Occipital lobe (tissue), 2 donors: ENCODE data around the gene ALG12. TPM values are rescaled to one million over a fixed set of nuclear protein-coding genes. Genes with fewer than 3 reads are reported as not detected.
A peak's percentile ranks its signal among the peaks of the same experiment; 100 is the strongest.

Experiments
- DNase-seq: peaks from one replicate; lab custom pipeline; 2025; lab: John Stamatoyannopoulos, UW
- total RNA-seq: library from RNA; depleted of rRNA; stranded (reverse); fragments of >200 nt; gene quantifications from one replicate; pipeline ENCODE4 v1.2.3, GENCODE V29; 2014

The ALG12 gene
- total RNA-seq, 1 donor from 2014 or later: 11.7 TPM

DNA sequence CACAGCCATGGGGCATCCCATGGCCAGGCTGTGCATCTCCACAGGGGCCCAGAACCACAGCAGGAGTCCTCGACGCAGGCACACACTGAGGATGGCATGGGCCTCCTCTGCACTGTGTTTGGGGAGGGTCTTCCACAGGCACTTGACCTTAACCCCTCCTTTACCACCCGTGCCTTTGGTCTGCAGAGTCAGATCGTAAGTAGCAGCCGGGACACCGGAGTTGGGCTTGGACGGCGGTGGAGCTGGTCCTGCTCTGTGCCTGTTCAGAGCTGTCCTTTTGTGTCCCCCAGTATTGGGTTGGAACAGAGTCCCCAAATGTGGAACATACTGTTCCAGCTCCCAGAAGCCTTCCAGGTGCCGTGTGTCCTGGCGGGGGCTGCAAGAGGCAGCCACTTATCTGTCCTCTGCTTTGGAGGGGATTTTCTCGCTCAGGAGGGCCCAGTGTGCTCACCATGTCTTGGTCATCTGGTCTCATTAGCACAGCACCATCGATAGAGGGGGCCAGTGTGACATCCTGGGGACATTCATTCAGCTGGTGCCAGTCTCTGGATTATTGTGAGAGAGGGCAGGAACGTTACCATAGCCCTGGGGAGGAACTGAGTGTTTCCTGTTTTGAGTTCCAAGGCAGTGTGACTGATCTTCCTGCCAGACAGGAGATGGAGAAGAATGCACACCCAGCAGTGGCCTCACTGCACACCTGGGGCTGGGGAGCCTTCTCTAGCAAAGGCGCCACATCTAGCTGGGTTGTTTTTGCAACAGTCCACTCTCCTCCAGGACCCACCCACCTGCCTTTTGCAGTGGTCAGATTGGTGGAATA lies 12.6 kb upstream of the ALG12 start:
- DNase-seq: peak; percentile 60

DNA sequence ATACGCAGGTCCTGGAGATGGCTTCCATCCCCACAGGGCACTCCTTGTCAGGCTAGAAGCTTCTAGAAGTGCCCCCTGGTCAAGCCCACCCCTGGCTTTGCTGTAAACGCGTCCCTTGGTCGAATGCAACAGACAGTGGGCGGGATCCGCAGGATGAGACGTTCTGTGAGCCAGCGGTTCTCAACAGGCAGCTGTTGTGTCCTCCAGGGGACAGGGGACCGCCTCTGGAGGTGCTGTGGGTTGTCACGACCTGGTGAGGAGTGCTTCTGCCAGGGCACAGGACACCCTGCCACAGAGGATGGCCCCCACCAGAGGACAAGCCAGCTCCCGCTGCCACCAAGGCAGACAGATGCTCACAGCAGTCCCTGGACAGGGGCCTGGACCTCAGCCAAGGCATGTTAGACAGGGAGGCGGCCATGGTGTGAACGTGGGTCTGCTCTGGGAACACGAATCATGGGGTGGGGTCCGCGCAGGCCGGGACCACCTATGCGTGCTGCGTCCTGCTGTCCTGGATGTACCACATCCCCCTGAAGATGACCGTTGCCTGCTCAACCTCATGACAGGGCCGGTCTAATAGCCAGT lies 11.8 kb upstream of the ALG12 start:
- DNase-seq: no peak

DNA sequence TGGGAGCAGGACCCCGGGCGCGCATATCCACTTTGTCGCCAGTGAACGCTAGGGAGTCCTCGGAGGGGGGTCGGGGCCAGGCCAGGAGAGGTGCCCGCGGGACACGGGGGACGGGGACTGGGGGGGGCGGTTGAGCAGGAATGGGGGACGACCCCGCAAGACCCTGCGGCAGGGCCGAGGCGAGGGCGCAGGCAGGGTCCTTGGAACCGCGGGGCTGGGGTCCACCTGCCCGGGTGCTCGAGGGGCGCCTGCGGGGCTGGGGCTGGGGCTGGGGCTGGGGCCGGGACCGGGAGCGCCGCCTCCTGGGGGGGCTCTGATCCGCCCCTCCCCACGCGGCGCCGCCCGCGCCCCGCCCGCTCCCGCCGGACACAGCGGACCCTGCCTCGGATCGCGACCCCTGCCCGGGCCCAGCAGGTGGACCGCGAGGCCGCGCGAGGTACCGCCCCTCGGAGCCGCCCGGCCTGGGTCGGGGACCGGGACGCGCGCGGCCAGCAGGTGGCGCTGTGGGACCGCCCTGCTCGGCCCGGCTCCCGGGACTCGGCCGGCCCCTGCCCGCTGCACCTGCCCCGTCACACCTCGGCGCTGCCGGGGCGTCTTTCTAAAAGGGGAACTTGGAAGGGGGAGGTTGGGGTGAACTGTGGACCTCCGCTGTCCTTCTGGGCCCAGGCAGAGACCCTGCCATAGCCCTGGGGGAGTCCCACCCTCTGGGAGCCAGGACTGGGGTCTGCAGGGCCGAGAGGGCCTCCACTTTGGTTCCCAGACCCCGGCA lies 11.2 kb upstream of the ALG12 start:
- DNase-seq: no peak

DNA sequence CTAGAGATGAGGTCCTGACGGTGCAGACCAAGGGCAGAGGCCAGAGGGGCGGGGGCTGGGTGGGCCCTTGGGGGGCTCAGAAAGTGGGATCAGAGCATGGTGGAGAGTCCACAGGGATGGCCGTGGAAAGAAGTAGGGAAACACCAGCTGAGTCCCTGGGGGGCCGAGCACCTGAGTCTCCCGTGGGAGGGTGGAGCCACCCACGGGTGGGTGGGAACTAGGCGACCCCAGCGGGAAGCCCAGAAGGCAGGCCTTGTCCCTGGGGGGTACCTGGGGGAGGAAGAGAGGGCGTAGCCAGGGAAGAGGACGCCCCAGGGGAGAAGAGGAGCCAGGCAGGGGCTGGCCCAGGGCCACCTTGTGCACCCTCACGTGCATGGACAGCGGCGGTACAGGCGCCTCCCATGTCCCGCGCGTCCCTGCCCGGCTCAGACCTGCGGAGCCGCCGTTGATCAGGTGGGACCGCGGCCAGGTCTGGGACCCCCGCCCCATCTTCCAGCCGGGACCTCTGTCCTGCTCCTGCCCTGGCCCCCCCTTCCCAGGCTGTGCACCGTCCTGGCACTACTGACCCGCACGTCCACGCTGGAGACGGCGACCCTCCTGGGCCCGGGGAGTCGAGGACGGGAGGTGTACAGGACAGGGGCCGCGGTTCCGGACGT lies 10.4 kb upstream of the ALG12 start:
- no peak for DNase-seq

DNA sequence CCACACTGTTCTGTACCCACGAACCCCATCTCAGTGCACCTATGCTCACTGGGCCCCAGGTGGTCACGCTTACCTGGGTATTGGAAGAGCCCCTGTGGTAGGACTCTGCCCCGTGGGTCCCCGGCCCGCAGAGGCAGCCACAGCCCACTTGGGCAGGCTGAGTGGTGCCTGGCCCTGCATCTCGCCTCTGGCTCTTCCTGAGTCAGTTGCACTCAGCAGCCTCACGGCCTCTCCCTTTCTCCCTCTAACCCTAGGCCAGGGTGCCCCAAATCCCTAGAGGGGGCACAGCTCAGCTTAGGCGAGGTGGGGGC lies 9.9 kb upstream of the ALG12 start:
- DNase-seq: no peak

DNA sequence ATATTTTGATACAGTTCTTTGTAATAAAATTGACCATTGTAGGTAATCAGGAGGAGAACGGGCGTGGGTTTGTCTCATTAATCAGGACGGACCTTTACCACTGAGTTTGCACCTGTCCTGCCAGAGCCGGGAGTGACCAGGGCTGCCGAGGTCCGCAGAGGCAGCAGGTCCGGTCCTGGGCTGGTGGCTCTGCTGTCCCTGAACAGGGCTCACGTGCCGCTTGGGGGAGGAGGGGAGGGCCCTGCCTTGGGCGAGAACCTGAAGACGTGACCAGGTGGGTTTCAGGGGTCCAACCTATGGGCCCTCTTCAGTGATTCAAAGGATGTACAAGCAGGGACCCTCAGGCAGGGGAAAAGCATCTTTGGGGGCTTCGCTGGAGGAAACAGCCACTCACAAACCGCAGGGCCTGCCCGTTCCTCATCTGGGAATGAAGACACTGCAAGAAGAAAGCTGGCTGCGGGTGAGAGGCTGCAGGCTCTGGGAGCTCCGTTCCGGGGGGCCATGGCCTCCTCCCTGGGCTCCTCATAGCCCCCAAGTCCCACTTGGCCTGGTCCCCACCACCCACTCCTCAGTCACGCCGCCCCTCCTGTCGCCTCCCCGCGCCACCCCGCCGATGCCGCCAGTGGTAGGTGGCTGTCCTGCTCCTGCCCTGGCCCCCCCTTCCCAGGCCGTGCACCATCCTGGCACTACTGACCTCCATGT lies 9.4 kb upstream of the ALG12 start:
- DNase-seq: no peak

DNA sequence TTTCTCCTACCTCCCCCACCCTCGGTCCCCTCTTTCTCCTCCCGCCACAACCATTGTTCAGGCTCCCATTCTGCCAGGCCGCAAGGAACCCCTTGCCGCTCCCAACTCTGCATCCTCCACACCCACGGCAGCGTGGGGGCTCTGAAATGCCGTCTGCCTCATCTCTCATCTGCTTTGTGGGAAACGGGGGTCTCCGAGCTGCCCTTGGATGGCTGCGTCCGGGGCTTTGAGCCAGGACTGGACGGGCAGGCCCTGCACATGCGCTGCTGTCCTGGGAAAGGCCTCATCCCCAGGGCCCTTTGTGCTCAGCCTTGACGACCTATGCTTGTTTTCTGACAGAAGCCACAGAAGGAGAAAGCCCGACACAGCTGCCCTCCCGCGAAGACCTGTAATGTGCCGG lies 8.7 kb upstream of the ALG12 start:
- no peak for DNase-seq

DNA sequence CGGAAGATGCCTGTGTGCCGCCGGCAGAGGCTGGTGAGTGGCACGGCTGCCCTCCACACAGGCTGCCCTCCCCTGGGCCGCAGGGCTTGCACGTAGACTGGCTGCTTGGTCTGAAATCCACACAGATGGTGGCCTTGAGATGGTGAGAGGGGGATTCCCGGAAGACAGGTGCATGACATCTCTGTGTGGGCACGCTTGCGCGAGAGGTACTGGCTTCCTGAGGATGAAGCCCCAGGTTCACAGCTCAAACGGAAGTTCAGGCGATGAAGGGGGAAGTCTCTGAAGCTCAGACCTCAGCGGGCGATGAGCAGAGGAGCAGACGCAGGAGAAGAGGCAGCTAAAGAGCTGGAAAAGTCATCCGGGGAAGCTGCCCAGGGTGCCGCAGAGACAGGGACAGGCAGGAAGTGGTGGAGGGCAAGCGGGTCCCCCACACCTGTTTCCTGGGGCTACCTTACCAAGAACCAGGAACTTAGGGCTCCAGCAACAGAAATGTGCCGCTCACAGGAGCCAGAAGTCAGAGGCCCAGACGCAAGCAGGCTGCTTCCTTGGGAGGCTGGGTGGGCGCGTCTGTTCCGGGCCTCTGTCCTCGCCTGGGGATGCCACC lies 7.4 kb upstream of the ALG12 start:
- DNase-seq: no peak

DNA sequence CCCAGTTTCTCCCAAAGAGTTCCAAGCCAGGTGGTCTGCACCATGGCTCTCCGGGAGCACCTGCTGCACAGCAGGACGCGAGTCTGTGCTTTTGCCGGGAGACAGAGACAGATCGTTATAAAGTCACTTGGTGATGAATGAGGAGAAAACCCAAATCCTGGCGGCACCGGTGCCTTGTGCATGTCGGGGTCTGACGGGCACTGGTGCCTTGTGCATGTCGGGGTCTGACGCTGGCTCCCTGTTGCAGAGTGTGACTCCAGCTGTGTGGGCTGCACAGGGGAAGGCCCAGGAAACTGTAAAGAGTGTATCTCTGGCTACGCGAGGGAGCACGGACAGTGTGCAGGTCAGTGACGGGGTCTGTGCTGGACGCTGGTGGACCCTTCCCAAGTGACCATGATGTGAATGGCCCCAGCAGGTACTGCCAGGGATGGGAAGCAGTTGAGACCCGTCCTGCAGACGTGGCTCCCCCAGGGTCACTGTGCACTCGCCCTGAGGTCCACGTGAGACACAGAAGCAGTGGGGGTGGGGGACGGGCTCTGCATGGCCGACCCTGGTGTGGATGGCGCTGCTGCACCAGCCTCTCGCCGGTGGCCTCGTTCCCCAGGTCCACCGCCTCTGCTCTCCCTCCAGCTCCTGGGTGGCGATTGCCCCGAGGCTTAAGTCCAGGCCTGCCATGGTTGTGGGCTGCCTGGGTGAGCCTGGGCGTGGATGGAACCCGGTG lies 6.0 kb upstream of the ALG12 start:
- DNase-seq: no peak

DNA sequence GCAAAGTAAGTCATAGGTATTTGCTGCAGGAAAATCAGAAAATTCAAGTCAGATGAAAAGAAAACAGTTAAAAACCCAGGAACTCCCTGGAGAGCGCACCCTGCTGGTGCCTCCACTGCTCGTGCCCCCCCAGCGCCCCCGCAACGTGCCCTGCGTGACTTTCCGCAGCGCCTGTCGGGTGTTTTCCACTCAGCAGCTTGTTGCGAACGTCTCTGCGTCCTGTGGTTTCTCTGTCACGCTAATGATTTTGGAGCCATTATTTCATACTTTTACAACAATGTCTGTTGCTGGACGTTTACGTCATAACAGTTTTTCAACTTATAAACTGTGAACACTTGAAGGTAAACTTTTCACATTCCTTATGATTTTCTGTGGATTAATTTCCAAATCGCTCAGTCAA lies 5.2 kb upstream of the ALG12 start:
- DNase-seq: no peak

DNA sequence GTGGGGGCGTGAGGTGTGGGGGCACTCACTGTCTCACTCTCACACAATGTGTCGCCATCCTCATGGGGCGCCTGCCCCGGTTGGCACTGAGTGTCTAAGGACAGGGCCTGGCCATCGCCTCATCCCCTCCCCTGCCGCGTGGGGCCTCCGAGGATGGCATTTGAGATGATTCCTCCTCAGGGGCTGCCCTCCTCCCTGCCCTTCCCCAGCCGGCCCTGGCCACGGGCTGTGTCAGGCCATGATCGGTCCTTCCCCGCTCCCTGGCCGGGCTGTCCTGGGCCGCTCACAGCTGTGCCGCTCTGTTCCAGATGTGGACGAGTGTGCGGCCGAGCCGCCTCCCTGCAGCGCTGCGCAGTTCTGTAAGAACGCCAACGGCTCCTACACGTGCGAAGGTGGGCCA lies 4.7 kb upstream of the ALG12 start:
- no peak for DNase-seq

DNA sequence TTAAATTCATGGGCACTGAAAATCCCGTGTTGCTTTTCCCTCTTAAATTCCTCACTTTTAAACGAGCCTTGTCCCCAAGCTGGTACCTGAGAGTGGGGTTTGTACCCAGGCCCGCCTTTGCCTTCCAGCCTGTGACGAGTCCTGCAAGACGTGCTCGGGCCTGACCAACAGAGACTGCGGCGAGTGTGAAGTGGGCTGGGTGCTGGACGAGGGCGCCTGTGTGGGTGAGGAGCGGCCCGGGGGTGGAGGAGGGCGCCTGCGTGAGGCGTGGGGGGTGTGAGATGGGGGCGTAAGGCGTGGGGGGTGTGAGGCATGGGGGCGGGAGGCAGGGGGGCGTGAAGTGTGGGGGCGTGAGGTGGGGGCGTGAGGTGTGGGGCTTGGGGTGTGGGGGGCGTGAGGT lies 4.2 kb upstream of the ALG12 start:
- no peak for DNase-seq

DNA sequence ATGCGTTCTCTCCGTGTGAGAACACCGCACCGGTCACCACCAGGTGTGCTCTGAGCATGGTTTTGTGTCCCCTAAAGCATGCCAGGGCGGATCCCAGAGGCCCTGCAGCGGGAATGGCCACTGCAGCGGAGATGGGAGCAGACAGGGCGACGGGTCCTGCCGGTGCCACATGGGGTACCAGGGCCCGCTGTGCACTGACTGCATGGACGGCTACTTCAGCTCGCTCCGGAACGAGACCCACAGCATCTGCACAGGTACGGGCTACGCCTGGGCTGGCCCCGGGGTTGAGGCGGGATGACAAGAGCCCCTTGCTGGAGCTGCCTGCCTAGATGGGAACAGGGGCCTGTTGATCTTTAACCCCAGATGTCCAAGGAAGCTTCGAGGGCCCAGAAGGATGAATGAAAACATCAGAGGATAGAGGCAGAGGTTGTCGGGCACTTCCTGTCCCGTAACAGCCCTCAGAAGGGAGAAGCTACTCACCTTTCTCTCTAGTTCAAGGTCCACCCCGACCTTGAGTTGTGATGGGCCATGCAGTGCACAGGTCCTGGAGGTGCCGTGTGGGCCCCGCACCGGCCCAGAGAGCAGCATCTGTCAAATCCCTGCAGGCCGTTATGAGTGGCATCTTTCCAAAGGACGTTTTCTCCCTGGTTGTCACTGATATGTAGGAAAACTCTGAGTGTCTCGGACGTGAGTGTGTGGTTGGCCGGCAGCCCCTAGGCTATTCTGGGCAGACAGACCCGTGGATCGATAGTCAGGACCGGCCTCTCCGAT lies 3.5 kb upstream of the ALG12 start:
- DNase-seq: no peak

DNA sequence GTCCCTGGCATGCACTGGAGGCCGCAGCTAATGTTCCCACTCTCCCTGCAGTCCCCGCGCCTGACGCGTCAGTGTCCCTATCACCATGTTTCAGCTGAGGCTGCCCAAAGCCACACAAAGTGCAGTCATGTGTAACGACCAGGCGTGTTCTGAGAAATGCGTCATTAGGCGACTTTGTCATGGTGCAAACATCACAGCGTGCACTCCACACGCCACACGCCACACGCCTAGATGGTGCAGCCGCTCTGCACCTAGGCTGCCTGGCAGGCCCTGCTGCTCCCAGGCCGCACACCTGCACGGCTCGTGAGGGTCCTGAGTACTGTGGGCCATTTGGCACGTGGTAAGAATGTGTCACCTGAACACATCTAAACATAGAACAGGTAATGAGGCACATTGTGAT lies 2.6 kb upstream of the ALG12 start:
- DNase-seq: no peak

DNA sequence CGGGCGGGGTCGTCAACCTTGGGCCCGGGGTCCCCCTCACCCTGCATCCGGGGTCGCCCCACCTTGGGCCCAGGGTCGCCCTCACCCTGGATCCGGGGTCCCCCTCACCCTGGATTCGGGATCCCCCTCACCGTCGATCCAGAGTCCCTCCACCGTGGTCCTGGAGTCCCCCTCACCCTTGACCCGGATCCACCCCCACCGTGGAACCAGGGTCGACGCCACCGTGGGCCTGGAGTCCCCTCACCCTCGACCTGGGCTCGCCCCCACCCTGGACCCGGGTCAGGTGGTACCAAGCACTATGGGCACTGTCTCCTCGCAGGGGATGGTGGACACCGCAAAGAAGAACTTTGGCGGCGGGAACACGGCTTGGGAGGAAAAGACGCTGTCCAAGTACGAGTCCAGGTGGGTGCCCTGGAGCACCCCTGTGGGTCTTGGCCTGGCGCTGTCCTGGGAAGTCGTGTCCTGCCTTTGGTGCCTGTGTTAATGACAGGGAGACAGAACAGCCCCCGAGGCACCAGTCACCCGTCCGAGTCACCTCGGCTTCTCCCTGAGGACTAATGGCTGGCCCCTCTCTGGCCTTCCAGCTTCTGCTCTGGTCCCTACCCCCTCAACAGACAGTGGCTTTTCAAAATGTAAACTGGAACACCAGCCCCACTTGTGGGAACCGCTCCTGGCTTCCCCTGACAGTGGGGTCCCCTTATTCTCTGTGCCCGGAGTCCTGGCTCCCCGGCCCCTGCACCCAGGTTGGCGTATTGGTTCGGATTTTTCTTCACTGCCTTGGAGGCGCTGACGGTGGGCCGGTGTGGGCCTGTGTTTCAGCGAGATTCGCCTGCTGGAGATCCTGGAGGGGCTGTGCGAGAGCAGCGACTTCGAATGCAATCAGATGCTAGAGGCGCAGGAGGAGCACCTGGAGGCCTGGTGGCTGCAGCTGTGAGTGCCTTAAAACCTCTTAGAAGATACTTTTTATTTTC lies 958 bp upstream of the ALG12 start:
- no peak for DNase-seq

DNA sequence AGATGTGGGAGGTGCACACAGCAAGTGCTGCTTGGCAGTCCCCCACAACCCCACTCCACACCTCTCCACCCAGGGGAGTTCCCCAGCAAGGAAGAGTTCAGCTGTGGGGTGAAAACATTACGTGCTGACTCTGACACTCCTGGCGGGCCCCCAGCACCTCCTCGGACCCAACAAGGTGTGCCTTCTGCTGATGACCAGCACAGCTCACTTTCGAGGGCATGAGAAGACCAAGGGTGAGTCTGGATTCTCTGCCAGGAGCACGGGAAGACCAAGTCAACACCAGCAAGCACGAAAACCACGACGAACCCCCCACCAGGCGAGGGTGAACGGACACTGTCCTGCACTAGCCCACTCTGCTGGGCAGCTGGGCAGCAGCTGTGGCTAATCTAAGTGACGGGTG lies 1.4 kb downstream of the ALG12 start:
- no peak for DNase-seq

DNA sequence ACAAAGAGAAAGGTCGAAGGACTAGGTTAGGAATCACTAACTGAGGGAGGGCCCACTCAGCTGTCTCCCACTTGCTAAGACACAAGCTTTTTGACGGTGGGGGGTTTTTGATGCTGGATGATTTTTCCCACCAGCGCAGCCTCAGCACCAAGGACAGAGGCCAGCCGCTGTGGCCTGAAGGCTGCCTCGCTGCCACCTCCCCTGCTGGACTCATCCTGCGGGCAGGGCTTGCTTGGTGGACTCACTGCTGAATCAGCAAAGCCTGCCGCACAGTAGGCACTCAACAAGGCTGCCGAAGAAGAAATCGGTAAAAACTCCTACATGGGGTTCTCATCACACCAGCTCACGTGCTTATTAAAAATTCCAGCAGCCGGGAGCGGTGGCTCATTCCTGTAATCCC lies 2.6 kb downstream of the ALG12 start:
- DNase-seq: no peak

DNA sequence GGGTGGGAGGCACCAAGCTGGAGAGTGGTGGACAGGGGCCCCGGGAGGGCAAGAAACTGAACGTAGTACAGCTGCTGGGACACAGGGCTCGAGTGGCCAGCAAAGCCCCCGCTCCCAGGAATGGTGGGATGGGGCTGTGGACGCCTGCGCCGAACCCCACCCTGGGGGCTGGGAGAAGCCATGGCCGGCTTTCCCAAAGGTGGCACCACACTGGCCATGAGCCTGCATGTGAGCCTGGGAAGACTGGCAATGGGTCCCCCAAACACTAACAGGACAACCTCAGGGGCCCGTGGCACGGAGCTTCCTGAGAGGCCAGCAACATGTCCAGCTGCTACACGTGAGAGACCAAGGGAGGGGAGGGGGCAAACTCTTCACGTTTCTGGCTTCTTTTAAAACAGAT lies 4.0 kb downstream of the ALG12 start:
- DNase-seq: no peak

DNA sequence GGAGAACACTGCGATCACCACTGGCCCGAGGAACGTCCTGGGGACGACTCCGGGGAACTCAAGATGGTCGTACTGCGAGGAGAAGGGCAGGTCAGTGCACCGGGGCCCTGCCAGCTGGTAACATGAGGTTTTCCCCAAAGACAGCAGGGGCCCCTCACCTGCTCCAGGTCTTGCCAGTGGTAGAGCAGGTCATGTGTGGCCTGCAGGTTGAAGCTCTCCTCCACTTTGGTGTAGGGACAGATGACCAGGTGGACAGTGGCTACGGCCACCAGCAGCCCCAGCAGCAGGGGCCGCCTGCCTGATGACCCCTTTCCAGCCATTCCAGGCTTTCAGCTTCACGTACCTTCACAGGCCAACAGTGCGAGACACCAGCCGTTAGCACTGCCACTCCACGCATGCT lies 4.8 kb downstream of the ALG12 start:
- DNase-seq: no peak
